ENCODE data around the gene SLC35C1. TPM values are rescaled to one million over a fixed set of nuclear protein-coding genes. Genes with fewer than 3 reads are reported as not detected.
"Not testable (repeated sequence)": the region's sequence is repeated elsewhere in the genome, so short reads cannot be mapped to it uniquely, and the experiment has no call there.

The SLC35C1 gene
- total and polyA plus RNA-seq, 9 of the 15 experiments (the other 6 are each of a cell fraction or from before 2014, with no cell fraction given) = 0.65 to 13.1 (median 2.4) TPM

DNA sequence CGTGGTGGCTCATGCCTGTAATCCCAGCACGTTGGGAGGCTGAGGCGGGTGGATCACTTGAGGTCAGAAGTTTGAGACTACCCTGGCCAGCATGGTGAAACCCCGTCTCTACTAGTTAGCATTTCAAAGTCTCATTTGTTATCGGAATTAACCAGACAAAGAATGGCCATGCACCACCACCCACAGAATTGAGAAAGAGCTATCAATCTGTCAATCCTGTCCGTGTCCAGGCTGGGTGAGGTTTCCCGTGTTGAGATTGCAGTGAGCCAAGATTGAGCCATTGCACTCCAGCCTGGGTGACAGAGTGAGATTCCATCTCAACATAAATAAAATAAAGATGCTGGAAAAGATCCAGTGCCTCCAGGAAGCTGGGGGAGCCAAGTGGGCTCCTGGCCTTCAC is 21.5 kb downstream of the SLC35C1 start (continued):
- TF ChIP-seq VEZF1 (CRISPR knock-in tag; IDR thresholded peaks at IDR 0.05) (peak; percentile 76), SMARCE1 (IDR thresholded peaks at IDR 0.05) (peak; percentile 92), SMARCA4 (IDR thresholded peaks at IDR 0.05) (peak; percentile 93), ZBED1 (IDR thresholded peaks at IDR 0.05) (peak; percentile 85), FOXM1 (IDR thresholded peaks at IDR 0.05; ENCODE audit: low read depth) (peak; percentile 80), BCOR (IDR thresholded peaks at IDR 0.05) (peak; percentile 92), HDAC2 (IDR thresholded peaks at IDR 0.05) (peak; percentile 100), ZNF24 (IDR thresholded peaks at IDR 0.05) (0 out of 2 replicates have a peak, but pooled peaks have one; percentile 17), SMAD1 (IDR thresholded peaks at IDR 0.05; ENCODE audit: low read depth, low read length, partially characterized antibody) (peak; percentile 25), PHF21A (IDR thresholded peaks at IDR 0.05; ENCODE audit: borderline replicate concordance, low read depth) (peak; percentile 55; the same call in 1 of the 2 replicates), SMAD3 (CRISPR knock-in tag; conservative IDR thresholded peaks at IDR 0.05) (peak; percentile 92), DPF2 (IDR thresholded peaks at IDR 0.05) (peak; percentile 93), MTA1 (IDR thresholded peaks at IDR 0.05; ENCODE audit: borderline replicate concordance) (peak; percentile 81; the same call in 1 of the 2 replicates), DMBX1 (CRISPR knock-in tag; IDR thresholded peaks at IDR 0.05; ENCODE audit: borderline replicate concordance) (peak; percentile 88)
- TF ChIP-seq FOXM1 (CRISPR knock-in tag; IDR thresholded peaks at IDR 0.05; ENCODE audit: low read depth) = not testable (repeated sequence)
- TF ChIP-seq, protein P1, sequence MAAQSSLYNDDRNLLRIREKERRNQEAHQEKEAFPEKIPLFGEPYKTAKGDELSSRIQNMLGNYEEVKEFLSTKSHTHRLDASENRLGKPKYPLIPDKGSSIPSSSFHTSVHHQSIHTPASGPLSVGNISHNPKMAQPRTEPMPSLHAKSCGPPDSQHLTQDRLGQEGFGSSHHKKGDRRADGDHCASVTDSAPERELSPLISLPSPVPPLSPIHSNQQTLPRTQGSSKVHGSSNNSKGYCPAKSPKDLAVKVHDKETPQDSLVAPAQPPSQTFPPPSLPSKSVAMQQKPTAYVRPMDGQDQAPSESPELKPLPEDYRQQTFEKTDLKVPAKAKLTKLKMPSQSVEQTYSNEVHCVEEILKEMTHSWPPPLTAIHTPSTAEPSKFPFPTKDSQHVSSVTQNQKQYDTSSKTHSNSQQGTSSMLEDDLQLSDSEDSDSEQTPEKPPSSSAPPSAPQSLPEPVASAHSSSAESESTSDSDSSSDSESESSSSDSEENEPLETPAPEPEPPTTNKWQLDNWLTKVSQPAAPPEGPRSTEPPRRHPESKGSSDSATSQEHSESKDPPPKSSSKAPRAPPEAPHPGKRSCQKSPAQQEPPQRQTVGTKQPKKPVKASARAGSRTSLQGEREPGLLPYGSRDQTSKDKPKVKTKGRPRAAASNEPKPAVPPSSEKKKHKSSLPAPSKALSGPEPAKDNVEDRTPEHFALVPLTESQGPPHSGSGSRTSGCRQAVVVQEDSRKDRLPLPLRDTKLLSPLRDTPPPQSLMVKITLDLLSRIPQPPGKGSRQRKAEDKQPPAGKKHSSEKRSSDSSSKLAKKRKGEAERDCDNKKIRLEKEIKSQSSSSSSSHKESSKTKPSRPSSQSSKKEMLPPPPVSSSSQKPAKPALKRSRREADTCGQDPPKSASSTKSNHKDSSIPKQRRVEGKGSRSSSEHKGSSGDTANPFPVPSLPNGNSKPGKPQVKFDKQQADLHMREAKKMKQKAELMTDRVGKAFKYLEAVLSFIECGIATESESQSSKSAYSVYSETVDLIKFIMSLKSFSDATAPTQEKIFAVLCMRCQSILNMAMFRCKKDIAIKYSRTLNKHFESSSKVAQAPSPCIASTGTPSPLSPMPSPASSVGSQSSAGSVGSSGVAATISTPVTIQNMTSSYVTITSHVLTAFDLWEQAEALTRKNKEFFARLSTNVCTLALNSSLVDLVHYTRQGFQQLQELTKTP (IDR thresholded peaks at IDR 0.05; ENCODE audit: low read depth in 1 of 2, partially characterized antibody in 2 of 2) = peak in 1 of 2 experiments; percentile 82

Data from K562 (cell line).